GM12864 (cell line): ENCODE measurements around the gene GNPDA1.

Source experiments
- DNase-seq: peaks from one replicate; pipeline ENCODE4 v3.0.0-alpha.2; 2011; ENCODE audit warnings: low read depth
- H3K4me3 ChIP-seq: 2 replicates; pipeline ENCODE4 v1.5.1; 2011; ENCODE audit warnings: mild to moderate bottlenecking, low read depth, low read length, control low read depth
- CTCF ChIP-seq: IDR thresholded peaks from 2 replicates; pipeline ENCODE4 v1.5.1; 2011; ENCODE audit warnings: low read depth, mild to moderate bottlenecking, moderate library complexity, low read length, control low read depth, inconsistent platforms; ENCODE audit errors: missing control alignments

GNPDA1 gene

GRCh38 chr5:142017832-142018427 is 5.1 kb upstream of the GNPDA1 start:
- DNase-seq: no peak
- H3K4me3 ChIP-seq: no peak overlapping the region
- no peak for TF ChIP-seq CTCF

- no peak for DNase-seq
- no peak for TF ChIP-seq CTCF
- no peak overlapping the region for H3K4me3 ChIP-seq
Observed at GRCh38 chr5:142016556-142016955, 3.7 kb upstream of the GNPDA1 start.

GRCh38 chr5:142015781-142016533 is 3.1 kb upstream of the GNPDA1 start:
- no peak for TF ChIP-seq CTCF
- no peak for DNase-seq
- no peak overlapping the region for H3K4me3 ChIP-seq

GRCh38 chr5:142014911-142015584 is 2.2 kb upstream of the GNPDA1 start:
- H3K4me3 ChIP-seq: no peak overlapping the region

GRCh38 chr5:142013734-142014521 is 1.1 kb upstream of the GNPDA1 start:
- no peak for TF ChIP-seq CTCF
- H3K4me3 ChIP-seq: no peak overlapping the region
- DNase-seq: no peak

More at GRCh38 chr5:142014911-142015584, 2.2 kb upstream of the GNPDA1 start:
- TF ChIP-seq CTCF: peak; percentile 25
- no peak for DNase-seq

- DNase-seq: no peak
- peak; percentile 51 for TF ChIP-seq CTCF
- peak overlapping the region; percentile 24 for H3K4me3 ChIP-seq
Observed at GRCh38 chr5:142012186-142012785, 541 bp downstream of the GNPDA1 start.
